Fibroblast of skin of right biceps (primary cell): ENCODE results near the gene KDM1A.

Experiments
- DNase-seq: peaks from one replicate; pipeline ENCODE4 v3.0.0-alpha.2; 2013

Gene KDM1A

DNA sequence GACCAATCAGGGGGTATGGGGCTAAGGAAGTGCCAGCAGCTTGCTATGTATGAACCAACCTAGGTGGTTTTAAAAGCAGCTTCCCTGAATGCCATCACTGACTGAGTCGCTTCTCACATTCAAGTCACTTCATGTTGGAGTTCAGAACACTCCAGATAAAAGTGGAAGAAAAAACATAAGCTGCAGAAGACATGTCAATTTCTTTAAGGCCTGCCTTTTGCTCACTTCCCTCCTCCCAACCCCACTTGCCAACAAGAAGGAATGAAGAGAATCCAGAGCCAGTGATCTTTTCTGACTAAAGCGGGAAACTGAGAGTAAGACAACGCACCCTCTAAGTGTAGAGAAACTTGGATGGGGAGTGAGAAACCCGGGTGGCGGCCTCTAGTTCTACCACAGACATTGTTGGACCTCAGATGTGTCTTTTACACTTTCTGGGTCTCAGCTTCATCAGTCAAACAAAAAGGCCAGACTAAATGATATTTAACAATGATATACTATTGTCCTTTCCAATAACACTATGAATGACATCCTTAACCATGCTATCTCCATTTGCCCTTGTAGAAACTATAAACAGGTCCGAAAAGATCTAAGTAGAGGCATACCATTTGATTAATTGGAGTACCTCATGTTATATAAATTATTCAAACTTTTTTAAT lies 95.3 kb downstream of the KDM1A start:
- no peak for DNase-seq

GRCh38 chr1:23116216-23116836 lies 97.1 kb downstream of the KDM1A start:
- no peak for DNase-seq

- DNase-seq = no peak
These were observed 97.8 kb downstream of the KDM1A start for GRCh38 chr1:23116921-23117699.

- DNase-seq = no peak
These were observed 99.1 kb downstream of the KDM1A start for GRCh38 chr1:23118407-23118806.

DNA sequence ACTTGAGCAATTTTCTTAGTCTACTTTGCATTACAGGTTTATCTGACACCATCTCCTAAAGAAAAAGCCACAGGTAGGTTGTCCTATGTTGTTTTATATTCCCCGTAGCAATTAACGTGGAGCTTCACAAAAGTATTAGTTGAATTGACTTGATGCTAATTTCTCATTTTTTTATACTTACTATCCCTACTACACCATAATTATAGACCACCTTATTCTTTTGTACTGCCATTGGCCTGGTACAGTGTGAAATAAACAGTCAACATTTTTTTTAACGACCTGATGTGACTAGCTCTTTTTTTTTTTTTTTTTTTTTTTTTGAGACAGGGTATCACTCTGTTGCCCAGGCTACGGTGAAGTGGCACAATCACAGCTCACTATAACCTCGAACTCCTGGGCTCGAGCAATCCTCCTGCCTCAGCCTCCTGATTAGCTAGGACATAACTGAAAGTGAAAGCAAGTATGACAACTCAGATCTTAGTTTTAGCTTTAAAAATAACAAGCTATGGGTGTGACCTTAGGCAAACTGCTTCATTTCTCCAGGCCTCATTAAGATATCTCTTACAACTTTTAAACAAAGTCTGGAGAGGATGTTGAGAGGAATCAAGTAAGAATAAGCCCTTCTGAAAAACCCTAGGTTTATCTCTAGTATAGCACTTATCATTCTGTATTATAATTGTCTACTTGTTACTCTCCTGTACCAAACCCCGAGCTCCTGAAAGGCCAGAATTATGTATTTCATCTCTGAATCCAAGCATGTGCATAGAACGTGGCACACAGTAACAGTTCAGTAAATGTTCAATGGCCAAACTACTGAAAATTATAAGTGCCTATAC lies 99.9 kb downstream of the KDM1A start:
- DNase-seq = no peak

DNA sequence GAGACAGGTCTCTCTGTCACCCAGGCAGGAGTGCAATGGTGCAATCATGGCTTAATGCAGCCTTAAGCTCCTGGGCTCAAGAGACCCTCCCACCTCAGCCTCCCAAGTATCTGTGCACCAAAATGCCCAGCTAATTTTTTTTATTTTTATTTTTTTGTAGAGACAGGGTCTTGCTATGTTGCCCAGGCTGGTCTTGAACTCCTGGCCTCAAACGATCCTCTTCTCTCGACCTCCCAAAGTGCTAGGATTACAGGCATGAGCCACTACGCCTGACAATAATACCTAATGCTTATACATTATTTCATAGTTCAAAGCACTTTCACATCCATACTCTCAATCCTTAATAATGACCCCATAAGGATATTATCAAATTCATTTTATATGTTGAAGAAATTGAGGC lies 101.1 kb downstream of the KDM1A start:
- DNase-seq = no peak

- DNase-seq = peak; percentile 69
These were observed 102.9 kb downstream of the KDM1A start for GRCh38 chr1:23122023-23122748.

- DNase-seq = no peak
These were observed 103.5 kb downstream of the KDM1A start for GRCh38 chr1:23122796-23123195.

DNA sequence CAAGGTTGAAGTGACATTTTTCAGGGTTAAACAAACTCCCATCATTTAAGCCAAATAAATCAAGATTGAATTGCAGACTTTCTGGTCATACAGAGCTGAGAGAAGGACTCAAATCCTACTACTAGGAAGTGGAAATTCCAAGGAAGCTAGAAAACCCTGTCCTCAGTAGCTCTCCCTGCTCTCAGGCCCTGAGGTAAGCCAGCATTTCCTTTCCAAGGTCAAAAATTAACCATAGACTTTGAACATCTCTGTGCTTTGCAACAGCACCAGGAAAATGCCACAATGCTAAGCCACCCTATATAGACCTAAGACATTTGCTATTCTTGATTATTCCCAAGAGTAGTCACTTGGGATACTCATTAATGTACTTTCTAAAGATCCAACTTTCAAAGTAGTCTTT lies 104.3 kb downstream of the KDM1A start:
- DNase-seq = no peak

DNA sequence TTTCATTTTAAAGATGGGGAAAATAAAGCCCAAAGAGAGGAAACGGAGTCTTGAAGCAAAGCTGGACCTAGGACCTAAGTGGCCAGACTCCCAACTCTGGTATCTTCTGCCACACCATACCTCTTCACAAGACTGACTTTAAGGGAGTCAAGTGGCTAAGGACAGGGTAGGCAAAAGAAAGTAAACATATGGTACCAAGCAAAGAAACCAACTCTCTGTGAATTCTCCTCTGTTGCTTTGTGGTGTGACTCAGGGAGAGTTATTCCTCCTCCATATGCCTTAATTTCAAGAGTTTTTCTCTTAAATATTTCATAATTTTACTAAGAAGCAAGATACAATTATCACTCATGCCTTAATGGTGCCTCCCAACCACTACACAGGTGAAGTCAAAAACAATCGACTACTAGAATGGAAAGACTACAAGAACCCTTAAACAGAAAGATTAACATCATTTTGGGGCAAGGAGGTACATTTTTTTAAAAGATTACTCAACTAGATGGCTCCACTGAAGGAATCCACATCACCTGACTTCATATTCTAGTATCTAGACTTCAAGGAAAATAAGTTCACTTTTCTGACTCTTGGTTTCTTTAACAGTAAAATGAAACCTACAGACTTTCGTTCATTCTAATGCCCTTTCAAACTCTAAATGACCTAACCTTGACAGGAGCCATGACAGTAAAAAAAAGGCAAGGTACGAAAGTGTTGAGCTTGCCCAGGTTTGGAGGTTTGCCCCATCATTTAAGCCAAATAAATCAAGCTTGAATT lies 105.2 kb downstream of the KDM1A start:
- DNase-seq = no peak

GRCh38 chr1:23125489-23125888 lies 106.2 kb downstream of the KDM1A start:
- no peak for DNase-seq

GRCh38 chr1:23126200-23126599 lies 106.9 kb downstream of the KDM1A start:
- DNase-seq = no peak

DNA sequence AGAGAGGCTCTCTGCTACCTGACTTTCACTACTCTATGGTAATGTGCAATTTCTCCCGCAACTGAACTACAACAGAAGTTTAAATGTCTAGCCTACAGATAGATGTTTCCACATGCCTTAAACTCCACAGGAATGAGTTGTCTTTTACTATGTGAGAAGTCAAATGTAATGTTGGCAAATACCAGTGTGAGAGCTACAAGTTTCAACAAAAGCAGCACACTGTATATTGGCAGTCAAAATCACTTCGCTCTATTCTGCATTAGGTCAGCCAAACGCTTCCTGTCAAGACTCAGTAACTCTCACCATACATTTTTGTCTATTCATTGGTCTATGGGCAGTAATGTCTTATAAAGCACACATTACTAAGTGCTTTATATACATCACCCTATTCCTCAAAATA lies 107.5 kb downstream of the KDM1A start:
- peak; percentile 71 for DNase-seq

- peak; percentile 47 for DNase-seq
These were observed 110.6 kb downstream of the KDM1A start for GRCh38 chr1:23129846-23130245.

GRCh38 chr1:23132033-23132432 lies 112.8 kb downstream of the KDM1A start:
- DNase-seq = peak; percentile 14
